NCI-H774 (cell line): Measurements from ENCODE around the gene GAGE10.
"Not testable (repeated sequence)": the region's sequence is repeated elsewhere in the genome, so short reads cannot be mapped to it uniquely, and the experiment has no call there.

Experiments used
- DNase-seq: peaks from one replicate; lab custom pipeline; 2025; lab: John Stamatoyannopoulos, UW

The GAGE10 gene

DNA sequence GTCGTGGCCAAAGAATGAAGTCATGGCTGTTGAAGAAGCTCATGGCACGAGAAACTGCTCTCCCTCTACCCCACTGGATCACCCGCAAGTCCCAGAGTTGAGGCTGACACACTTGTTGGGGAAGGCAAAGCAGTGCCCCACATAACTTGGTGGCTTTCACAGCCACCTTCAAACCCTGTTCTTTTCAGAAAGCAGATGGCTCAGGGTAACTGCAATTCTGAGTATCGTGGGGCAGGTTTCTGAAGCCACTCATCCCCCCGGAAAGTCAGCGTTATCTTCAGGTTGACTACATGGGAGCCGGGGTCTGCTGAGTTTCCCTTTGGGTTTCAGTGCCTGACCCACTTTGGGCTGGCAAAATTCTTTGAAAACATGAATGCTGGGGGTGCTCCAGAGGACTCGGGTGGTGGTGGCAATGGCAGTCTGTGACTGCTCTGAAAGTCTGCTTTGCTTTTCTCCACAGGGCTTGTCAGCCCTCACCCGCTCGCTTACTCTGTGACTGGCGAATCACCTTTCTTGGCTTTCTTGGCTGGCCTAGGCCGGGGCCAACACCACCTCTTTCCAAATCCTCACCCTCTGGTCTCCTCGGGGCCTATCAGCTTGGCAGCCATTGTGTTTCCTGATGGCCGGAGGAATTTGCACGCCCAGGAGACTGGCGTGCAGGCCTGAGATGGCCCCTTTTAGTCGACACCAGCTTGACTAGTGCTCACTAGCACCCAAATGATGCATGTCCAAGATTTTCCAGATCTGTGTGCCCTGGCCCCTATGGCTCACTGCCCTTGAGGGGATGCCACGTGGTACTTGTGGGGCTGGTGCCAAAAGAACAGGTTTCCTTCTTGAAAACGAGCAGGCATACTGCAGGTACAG lies 26.5 kb upstream of the GAGE10 start:
- no peak for DNase-seq

DNA sequence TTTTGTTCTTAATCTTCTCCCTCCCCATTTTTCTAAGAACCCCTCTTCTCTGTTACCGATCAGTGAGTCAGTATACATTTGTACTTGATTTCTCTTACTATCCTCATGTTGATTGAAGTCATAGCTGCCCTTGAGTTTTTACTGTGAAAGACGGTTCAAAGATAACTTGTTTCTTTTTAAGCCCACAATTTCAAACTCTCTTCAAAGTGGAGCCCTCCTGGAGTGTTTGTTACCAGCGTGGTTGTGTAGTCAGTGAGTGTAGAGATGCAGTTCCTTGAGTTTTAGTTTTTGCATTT lies 26.0 kb upstream of the GAGE10 start:
- DNase-seq = no peak

DNA sequence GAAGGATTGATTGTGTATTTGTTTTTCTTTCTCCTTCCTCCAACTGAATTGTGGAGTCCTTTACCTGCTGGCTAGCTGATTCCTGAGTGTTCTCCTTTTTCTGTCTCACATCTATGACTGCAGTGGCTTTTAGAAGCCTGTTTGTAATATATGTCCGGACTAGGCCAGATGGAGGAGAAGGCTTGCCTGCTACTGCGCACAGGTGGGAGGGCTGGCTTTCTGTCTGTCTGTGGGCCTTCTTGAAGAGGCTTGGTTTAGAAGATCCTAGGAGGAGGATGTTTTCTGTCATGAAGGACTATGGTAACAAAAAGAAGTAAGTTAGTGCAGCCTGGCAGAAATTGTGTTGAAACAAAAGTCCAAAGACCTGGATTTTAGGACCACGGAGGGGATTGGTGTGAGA lies 25.4 kb upstream of the GAGE10 start:
- no peak for DNase-seq

DNA sequence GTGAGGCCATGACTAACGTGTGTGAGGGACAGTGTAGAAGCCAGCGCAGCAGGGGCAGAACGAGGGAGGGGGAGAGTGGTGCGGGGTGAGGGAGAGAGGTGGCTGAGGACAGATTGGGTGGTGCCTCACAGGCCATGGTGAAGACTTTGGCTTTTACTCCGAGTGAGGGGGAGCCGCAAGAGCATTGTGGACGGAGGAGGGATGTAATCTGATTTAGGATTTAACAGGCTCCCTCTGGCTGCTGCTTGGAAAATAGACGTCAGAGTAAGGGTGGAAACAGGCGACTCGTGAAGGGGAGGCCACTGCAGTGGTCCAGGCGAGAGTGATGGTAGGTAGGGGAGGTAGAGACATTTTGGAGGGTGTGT lies 20.8 kb upstream of the GAGE10 start:
- DNase-seq = no peak

DNA sequence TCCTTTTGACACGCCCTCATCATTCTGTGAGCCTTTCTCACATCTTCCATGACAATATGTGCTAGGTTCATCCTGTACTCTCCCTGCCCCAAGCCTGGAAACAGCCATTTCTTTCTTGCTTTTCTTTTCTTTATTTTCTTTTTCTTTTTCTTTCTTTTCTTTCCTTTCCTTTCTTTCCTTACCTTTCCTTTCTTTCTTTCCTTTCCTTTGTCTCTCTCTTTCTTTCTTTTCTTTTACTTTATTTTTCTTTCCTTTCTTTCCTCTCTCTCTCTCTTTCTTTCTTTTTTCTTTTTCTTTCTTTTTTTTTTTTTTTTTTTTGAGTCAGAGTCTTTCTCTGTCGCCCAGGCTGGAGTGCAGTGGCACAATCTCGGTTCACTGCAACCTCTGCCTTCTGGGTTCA lies 19.2 kb upstream of the GAGE10 start:
- no peak for DNase-seq

DNA sequence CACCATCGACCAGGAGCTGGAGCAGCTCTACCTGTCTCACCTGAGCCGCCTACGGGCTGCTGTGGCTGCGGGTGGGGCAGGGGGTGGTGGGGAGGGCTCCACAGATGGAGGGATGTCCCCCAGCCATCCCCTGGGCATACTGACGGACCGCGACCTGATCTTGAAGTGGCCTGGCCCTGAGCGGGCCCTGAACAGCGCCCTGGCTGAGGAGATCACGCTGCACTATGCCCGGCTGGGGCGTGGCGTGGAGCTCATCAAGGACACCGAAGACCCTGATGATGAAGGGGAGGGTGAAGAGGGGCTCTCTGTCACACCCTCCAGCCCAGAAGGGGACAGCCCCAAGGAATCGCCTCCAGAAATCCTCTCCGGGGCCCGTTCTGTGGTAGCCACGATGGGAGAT lies 17.3 kb upstream of the GAGE10 start:
- no peak for DNase-seq

DNA sequence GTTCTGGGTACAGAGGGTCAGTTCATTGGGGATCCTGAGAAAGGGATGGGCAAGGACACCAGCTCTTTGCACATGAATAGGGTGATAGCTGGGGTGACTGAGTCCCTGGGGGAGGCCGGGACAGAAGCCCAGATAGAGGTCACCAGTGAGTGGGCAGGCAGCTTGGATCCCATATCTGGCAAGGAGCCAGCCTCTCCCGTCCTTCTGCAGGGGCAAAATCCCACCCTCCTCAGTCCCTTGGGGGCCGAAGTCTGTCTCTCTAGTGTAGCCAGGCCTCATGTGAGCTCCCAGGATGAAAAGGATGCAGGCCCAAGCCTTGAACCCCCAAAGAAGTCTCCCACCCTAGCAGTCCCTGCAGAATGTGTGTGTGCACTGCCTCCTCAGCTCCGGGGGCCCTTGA lies 16.9 kb upstream of the GAGE10 start:
- no peak for DNase-seq

DNA sequence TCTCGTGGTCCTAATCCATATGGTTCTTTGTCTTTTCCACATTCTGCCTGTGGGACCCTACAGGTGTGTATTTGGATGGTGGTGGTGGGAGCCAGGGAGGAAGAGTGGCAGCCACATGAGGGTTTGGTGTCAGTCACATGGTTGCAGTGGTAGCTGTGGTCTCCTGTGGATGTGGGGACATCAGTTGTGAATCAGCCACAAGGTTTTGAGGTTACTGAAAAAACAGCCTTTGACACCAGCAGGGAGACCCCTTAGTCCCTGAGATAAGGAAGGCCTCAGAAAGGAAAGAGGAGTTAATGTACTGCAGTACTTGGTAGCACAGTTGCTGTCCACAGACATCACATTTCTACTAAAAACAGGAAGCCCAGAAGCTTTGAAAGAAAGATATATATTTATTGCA lies 15.8 kb upstream of the GAGE10 start:
- no peak for DNase-seq

DNA sequence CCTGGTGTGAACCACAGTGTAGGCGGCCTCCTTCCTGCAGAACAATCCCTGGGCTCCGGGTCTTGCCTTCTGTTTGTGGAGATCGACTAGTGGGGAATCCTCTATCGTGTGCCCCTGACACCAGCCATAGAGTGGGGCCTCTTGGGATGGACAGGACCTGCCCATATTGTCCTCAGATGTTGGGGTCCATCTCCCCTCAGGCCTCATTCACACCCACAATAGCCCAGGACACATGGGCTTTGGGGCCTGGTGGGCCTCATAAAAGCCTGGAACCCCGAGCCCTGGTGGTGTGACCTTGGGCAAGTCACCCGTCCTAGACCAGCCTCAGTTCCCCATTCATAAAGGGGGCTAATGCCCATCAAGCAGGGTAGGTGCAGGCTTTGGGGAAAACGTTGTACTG lies 13.2 kb upstream of the GAGE10 start:
- DNase-seq = no peak

DNA sequence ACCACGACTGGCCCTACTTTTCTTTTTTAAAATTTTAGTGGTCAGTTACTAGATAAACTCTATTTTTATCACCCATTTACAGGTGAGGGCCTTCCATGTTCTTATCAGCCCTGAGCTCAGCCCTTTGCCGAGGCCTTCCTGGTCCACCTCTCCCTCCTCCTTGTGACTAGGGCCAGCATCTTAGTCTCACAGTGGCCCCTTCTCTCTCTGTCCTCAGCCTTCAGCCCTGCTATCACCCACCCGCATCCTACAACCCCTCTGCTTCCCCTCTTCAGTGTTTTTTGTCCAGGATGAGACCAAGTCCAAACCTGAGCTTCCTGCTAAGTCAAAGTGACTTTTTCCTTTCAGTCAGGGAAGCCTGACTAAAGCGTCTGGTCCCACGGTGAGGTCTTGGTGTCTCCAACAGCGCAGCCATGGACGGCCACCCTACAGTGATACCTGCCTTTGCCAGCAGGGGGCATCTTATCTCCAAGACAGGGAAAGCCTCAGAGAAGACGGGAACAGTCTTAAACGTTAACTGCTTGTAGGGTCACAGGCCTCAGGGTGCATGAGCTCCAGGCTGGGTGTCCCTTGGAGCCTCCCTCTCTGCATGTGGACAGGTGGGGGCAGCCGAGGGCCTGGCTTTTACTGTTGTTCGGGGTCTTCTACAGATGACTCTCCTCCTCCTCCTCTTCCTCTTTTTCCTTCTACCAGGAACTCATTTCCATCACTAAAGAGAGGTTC lies 11.7 kb upstream of the GAGE10 start:
- DNase-seq = peak; percentile 0

DNA sequence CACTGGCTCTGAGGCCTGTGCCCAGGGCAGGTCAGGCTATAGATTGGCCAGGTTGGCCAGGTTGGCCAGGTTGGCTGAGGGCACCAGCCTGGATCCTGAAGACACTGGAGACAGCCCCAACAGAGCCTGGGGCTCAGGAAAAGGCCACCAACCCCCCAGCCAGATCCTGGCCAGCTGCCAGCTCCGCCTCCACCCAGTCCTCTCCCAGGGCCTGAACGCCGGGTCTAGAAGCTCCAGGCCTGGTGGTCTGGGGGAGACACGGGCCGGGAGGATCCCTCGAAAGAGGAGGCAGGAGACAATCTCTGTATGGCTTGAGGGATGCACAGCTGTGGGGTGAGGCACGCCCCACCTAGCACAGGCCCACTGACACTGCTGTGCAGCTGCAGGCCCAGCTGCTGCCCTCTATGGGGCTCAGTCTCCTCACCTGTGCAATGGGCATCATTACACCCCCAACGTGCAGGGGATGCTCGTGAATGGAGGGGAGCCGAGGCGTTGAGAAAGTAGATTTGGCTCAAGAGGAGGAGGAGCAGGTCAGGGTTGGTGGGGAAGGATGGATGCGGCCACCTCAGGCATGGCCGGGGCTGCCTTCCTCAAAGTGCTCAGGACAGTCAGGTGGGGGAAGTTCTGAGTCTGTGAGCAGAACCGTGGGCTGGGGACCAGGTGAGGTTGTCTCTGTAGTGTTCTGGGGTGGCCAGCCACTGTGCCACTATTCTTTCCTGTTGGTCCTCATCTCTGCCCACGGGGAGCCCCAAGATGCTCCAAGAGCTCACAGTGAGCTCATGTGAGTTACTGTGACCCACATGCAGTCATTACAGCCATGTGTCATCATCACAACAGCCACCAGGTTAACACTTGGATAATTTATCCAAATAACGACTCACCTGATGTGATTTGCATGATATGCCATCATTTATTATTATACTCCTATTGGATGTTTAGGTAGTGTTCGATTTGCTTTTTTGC lies 10.8 kb upstream of the GAGE10 start:
- DNase-seq = no peak

DNA sequence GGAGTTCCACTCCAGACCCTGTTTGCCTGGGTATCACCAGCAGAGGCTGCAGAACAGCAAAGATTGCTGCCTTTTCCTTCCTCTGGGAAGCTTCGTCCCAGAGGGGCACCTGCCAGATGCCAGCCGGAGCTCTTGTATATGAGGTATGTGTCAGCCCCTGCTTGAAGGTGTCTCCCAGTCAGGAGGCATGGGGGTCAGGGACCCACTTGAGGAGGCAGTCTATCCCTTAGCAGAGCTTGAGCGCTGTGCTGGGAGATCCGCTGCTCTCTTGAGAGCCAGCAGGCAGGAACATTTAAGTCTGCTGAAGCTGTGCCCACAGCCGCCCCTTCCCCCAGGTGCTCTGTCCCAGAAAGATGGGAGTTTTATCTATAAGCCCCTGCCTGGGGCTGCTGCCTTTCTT lies 4.2 kb upstream of the GAGE10 start:
- not testable (repeated sequence) for DNase-seq

DNA sequence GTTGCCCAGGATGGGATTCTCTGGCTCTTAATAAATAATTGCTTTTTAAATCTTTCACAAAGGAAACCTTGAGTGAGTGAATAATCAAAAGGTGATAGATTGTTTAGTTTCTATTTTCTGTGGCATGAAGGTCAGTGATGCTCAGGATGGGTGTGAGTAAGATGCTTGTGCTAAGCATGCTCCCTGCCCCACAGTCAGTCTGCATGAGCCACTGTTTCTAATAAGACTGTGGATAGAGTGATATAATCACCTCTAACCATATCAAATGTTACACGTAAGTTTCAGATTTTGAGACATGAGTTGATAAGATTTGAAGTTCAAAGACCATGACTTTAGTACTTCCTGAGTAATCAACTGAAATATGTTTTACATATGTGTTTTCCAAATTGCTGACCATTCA lies 2.7 kb upstream of the GAGE10 start:
- no peak for DNase-seq

DNA sequence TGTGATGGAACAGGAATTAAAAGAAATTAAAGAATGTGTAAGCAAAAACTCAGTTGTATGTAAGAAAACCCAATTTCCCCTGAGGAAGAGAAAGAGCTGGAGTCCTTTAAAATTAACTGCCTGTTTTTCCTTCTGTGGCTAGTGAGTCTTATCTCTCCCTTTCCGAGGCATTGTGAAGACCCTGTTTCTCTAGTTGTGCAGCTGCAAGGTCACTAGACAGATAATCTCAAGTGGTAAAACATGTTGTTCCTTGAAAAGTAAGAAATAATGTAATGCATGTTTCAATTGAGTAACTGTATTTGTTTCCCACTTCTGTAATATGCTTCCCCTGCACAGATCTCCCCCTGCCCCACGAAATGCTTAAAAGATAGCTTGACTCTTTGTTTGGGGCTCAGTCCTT lies 4.3 kb downstream of the GAGE10 start:
- not testable (repeated sequence) for DNase-seq

DNA sequence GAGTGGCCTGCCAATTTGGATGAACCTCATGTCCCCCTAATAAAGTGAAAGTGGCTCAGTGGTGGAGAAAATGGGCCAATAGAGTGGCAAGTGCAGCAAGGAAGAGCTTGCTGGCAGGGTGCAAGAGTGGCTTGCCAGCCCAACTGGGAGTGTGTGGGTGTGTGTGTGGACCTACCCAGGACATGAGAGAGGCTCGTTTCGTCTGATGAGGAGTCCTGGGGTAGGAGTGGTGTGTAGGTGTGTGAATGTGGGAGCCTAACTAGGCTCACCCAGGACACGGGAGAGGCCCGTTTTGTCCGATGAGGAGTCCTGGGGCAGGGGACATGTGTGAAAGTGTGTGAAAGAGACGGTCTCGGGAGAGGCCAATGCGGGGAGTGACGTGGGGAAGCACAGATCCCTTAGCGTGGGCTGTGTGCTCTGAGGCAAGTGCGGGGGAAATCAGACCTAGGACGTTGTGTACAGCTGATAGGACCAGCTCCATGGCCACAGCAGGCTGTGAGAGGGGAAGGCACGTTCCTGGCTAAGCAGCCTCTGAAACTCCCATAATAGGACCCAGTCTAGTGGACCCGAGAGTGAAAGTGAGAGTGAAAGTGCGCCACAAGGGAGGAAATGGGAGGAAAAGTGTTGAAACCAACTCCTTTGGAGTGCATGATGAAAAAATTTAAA lies 5.3 kb downstream of the GAGE10 start:
- DNase-seq = no peak

DNA sequence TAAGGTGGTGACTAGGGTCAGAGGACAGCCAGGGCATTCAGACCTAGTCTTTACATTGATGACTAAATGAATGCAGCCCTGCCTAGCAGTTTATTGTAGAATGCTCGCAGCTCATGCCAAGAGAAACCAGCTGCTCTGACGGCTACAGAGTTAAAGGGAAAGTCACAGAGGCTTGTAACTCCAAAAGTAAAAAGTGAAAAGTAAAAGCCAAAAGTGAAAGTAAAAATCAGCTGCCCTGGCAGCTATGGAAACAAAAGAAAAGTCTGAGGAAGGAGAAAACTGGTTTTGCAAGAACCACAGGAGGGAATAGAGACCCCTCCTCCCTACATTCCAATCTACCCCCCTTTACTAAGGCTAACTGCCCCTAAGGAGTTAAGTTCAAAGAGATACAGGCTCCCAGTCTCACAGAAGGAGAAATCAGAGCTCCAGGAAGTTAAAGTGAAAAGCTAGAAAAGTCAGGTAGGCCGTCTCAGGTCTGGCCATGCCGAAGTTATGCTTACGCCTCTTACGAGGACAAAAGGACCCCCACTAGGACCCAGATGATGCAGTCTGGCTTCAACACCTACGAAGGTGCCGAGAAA lies 6.0 kb downstream of the GAGE10 start:
- no peak for DNase-seq

DNA sequence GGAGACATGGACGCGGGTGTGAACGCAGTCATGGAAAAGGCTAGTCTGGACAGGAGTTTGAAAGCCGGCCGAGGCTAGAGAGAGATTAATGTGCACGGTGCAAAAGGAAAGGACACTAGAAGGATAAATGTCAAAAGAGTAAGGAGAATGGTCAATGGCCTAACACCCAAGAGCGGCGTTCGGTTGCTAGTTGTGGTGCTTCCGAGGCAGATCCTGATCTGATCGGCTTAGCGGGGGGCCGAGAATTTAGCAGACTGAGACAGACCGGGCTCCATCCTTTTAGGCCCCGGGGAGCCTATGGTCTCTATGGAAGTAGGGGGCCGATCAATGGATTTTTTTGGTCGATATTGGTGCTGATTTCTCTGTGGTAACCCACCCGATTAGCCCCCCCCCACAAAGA lies 6.9 kb downstream of the GAGE10 start:
- no peak for DNase-seq

DNA sequence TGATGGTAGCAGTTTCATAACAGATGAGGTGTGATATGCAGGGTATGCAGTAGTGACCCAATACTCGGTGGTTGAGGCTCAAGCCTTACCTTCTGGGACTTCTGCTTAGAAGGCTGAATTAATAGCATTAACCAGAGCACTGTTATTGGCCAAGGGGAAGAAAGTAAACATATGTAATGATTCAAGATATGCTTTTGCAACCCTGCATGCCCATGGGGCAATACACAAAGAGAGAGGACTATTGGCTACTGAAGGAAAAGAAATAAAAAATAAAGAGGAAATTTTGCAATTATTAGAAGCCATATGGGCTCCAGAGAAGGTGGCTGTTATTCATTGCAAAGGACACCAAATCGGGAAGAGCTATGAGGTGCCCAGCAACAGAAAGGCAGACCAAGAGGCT lies 8.7 kb downstream of the GAGE10 start:
- DNase-seq = no peak

DNA sequence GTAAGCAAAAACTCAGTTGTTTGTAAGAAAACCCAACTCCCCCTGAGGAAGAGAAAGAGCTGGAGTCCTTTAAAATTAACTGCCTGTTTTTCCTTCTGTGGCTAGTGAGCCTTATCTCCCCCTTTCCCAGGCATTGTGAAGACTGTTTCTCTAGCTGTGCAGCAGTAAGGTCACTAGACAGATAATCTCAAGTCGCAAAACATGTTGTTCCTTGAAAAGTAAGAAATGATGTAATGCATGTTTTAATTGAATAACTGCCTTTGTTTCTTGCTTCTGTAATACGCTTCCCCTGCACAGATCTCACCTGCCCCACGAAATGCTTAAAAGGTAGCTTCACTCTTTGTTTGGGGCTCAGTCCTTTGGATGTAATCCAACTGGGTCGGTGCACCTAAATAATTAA lies 12.6 kb downstream of the GAGE10 start:
- DNase-seq = no peak

DNA sequence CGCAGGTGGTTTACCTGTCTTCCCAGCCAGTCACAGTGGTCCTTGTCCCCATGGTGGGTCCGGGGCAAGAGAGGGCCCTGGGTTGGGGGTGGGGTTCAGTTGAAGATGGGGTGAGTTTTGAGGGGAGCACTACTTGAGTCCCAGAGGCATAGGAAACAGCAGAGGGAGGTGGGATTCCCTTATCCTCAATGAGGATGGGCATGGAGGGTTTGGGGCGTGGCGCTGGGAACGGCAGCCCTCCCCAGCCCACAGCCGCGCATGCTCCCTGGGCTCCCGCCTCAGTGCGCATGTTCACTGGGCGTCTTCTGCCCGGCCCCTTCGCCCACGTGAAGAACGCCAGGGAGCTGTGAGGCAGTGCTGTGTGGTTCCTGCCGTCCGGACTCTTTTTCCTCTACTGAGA lies 18.3 kb downstream of the GAGE10 start, which contains the start of gene GAGE12J:
Gene GAGE12J (plus strand): TSS at position 301 of the 400 bp plus-strand sequence. CDS start 1,157 bp downstream, outside the sequence.
- DNase-seq = not testable (repeated sequence)

DNA sequence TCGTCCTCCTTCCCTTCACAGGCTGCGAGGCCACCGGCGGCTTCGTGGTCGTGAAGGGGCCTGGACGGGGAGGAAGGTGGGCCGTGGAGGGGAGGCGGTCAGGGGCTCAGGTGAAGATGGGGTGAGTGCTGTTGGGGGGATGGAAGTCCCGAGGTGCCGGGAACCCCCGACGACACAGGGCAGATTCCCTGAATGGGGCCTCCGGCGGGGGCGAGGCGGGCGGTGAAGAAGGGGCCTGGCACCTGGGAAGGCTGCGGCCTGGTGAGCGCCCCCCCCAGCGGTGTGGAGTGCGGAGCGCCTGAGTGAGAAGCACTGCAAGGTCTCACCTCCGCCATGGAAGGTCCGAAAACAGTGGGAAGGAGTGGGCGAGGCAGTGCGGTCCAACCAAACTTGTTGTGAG lies 18.8 kb downstream of the GAGE10 start:
- not testable (repeated sequence) for DNase-seq

DNA sequence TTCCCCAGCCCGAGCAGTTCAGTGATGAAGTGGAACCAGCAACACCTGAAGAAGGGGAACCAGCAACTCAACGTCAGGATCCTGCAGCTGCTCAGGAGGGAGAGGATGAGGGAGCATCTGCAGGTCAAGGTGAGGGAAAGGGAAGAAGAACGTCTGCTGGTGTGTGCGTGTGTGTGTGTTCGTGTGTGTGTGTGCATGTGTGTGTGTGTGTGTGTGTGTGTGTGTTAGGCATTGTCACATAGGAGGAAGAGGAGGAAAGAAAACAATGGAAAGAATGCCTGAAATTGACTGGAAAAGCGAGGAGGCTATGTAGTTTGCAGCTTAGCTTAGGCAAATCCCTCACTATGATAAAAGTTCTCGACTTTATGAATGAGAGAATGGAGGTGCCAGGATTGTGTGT lies 20.3 kb downstream of the GAGE10 start:
- DNase-seq = not testable (repeated sequence)
